Iris pigment epithelial cell (primary cell): ENCODE results near the gene TXNDC2.

Experiments used
- DNase-seq: peaks from one replicate; pipeline ENCODE4 v3.0.0-alpha.2; 2011; ENCODE audit warnings: low read depth

The TXNDC2 gene

GRCh38 chr18:9931678-9932077 is 45.9 kb downstream of the TXNDC2 start:
- no peak for DNase-seq

GRCh38 chr18:9933865-9934264 is 48.1 kb downstream of the TXNDC2 start:
- no peak for DNase-seq

- no peak for DNase-seq
These were observed 48.5 kb downstream of the TXNDC2 start for GRCh38 chr18:9934274-9934673.
